Stimulated activated CD8-positive, alpha-beta memory T cell treated with anti-CD3 and anti-CD28 coated beads, Interleukin-12 subunit alpha, Interleukin-12 subunit beta, amount 100 ng/mL, for 24 hours (primary cell): ENCODE data around the gene SNX9.
"Not testable (repeated sequence)": the region's sequence is repeated elsewhere in the genome, so short reads cannot be mapped to it uniquely, and the experiment has no call there.

ENCODE experiments used
- DNase-seq: peaks from one replicate; pipeline ENCODE4 v3.0.0-alpha.2; 2020; ENCODE audit errors: extremely low read depth

SNX9 gene

GRCh38 chr6:157925771-157926170, 102.7 kb downstream of the SNX9 start:
- no peak for DNase-seq

GRCh38 chr6:157927011-157927410, 104.0 kb downstream of the SNX9 start:
- DNase-seq, result no peak

GRCh38 chr6:157928428-157928827, 105.4 kb downstream of the SNX9 start:
- no peak for DNase-seq

- no peak for DNase-seq
Measured at GRCh38 chr6:157929076-157929475, 106.0 kb downstream of the SNX9 start.

GRCh38 chr6:157929765-157930319, 106.8 kb downstream of the SNX9 start:
- DNase-seq, result no peak

GRCh38 chr6:157935786-157936185, 112.7 kb downstream of the SNX9 start:
- no peak for DNase-seq

- no peak for DNase-seq
Measured at GRCh38 chr6:157937318-157937717, 114.3 kb downstream of the SNX9 start.

GRCh38 chr6:157937916-157938315, 114.9 kb downstream of the SNX9 start:
- DNase-seq, result no peak

GRCh38 chr6:157940375-157941036, 117.5 kb downstream of the SNX9 start:
- peak; percentile 26 for DNase-seq

GRCh38 chr6:157941101-157941863, 118.2 kb downstream of the SNX9 start:
- no peak for DNase-seq

GRCh38 chr6:157942351-157942750, 119.3 kb downstream of the SNX9 start:
- DNase-seq, result no peak

GRCh38 chr6:157943249-157943963, 120.4 kb downstream of the SNX9 start:
- DNase-seq, result no peak

- no peak for DNase-seq
Measured at GRCh38 chr6:157943964-157944283, 120.9 kb downstream of the SNX9 start.

- DNase-seq, result no peak
Measured at GRCh38 chr6:157944983-157945931, 122.2 kb downstream of the SNX9 start.

- DNase-seq, result no peak
Measured at GRCh38 chr6:157946053-157946617, 123.1 kb downstream of the SNX9 start.

- DNase-seq, result no peak
Measured at GRCh38 chr6:157946865-157947532, 124.0 kb downstream of the SNX9 start.

- DNase-seq, result not testable (repeated sequence)
Measured at GRCh38 chr6:157950899-157951298, 127.9 kb downstream of the SNX9 start.

GRCh38 chr6:157951828-157952227, 128.8 kb downstream of the SNX9 start:
- no peak for DNase-seq

- no peak for DNase-seq
Measured at GRCh38 chr6:157952861-157953351, 129.9 kb downstream of the SNX9 start.

- DNase-seq, result no peak
Measured at GRCh38 chr6:157953580-157954091, 130.6 kb downstream of the SNX9 start.
